ENCODE results near the gene ENTPD6. TPM values are rescaled to one million over a fixed set of nuclear protein-coding genes. Genes with fewer than 3 reads are reported as not detected.

The ENTPD6 gene
- total RNA-seq, 1 donor = 50.7 TPM

DNA sequence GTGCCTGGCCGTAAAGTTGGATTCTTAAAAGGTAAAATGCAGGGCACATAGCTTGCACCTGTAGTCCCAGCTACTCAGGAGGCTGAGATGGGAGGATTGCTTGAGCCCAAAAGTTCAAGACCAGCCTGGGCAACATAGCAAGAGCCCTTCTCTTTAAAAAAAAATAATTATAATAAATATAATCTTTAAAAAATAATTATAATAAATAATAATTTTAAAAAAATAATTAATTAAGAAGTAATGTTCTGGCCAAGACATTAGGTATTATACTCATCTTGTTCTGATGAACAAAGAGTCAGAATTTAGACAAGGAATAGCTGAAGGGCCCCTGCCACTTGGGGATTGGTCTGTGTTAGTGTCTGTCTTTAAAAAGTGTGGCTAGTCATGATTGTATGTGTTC, 13.9 kb downstream of the ENTPD6 start:
- H3K9me3 ChIP-seq (ENCODE audit: low read depth, low read length) = no peaks in the 10 kb centered on the region
- H2AFZ ChIP-seq (ENCODE audit: low read length) = no peak overlapping the region
- no peak overlapping the region for H3K4me2 ChIP-seq (ENCODE audit: insufficient read depth, low read length)
- peaks cover 39% of the 10 kb centered on the region for H3K79me2 ChIP-seq (ENCODE audit: insufficient read depth, low read length)
- H3K27me3 ChIP-seq (ENCODE audit: insufficient read depth, low read length) = no peaks in the 10 kb centered on the region
- peaks cover 19% of the 10 kb centered on the region for H4K20me1 ChIP-seq (ENCODE audit: insufficient read depth, low read length)
- no peak for DNase-seq (ENCODE audit: insufficient read length, low spot score, missing footprints)
- H3K36me3 ChIP-seq (ENCODE audit: insufficient read depth, low read length) = peaks cover 42% of the 10 kb centered on the region
- H3K4me3 ChIP-seq (ENCODE audit: insufficient read depth, low read length) = no peak overlapping the region
- TF ChIP-seq, protein P1, sequence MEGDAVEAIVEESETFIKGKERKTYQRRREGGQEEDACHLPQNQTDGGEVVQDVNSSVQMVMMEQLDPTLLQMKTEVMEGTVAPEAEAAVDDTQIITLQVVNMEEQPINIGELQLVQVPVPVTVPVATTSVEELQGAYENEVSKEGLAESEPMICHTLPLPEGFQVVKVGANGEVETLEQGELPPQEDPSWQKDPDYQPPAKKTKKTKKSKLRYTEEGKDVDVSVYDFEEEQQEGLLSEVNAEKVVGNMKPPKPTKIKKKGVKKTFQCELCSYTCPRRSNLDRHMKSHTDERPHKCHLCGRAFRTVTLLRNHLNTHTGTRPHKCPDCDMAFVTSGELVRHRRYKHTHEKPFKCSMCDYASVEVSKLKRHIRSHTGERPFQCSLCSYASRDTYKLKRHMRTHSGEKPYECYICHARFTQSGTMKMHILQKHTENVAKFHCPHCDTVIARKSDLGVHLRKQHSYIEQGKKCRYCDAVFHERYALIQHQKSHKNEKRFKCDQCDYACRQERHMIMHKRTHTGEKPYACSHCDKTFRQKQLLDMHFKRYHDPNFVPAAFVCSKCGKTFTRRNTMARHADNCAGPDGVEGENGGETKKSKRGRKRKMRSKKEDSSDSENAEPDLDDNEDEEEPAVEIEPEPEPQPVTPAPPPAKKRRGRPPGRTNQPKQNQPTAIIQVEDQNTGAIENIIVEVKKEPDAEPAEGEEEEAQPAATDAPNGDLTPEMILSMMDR (IDR thresholded peaks at IDR 0.05; ENCODE audit: extremely low read depth, low read depth, low read length) = no peak
- no peak overlapping the region for H3K27ac ChIP-seq (ENCODE audit: low read depth, low read length)
- H3K4me1 ChIP-seq (ENCODE audit: insufficient read depth, low read length) = no peaks in the 10 kb centered on the region

- peaks cover 47% of the 10 kb centered on the region for H3K36me3 ChIP-seq (ENCODE audit: insufficient read depth, low read length)
- H3K27me3 ChIP-seq (ENCODE audit: insufficient read depth, low read length) = no peaks in the 10 kb centered on the region
- no peak overlapping the region for H3K4me2 ChIP-seq (ENCODE audit: insufficient read depth, low read length)
- H4K20me1 ChIP-seq (ENCODE audit: insufficient read depth, low read length) = peaks cover 19% of the 10 kb centered on the region
- H2AFZ ChIP-seq (ENCODE audit: low read length) = no peak overlapping the region
- no peaks in the 10 kb centered on the region for H3K4me1 ChIP-seq (ENCODE audit: insufficient read depth, low read length)
- no peak overlapping the region for H3K4me3 ChIP-seq (ENCODE audit: insufficient read depth, low read length)
- no peak overlapping the region for H3K27ac ChIP-seq (ENCODE audit: low read depth, low read length)
- DNase-seq (ENCODE audit: insufficient read length, low spot score, missing footprints) = no peak
- TF ChIP-seq, protein P1 (IDR thresholded peaks at IDR 0.05; ENCODE audit: extremely low read depth, low read depth, low read length) = no peak
- H3K79me2 ChIP-seq (ENCODE audit: insufficient read depth, low read length) = peaks cover 34% of the 10 kb centered on the region
- no peaks in the 10 kb centered on the region for H3K9me3 ChIP-seq (ENCODE audit: low read depth, low read length)
Measured at GRCh38 chr20:25209911-25210310, 14.4 kb downstream of the ENTPD6 start.

GRCh38 chr20:25211273-25211672, 15.8 kb downstream of the ENTPD6 start:
- no peaks in the 10 kb centered on the region for H3K27me3 ChIP-seq (ENCODE audit: insufficient read depth, low read length)
- H3K4me1 ChIP-seq (ENCODE audit: insufficient read depth, low read length) = no peaks in the 10 kb centered on the region
- no peak for DNase-seq (ENCODE audit: insufficient read length, low spot score, missing footprints)
- H3K79me2 ChIP-seq (ENCODE audit: insufficient read depth, low read length) = peaks cover 21% of the 10 kb centered on the region
- H4K20me1 ChIP-seq (ENCODE audit: insufficient read depth, low read length) = peaks cover 9% of the 10 kb centered on the region
- no peak overlapping the region for H3K27ac ChIP-seq (ENCODE audit: low read depth, low read length)
- H3K4me3 ChIP-seq (ENCODE audit: insufficient read depth, low read length) = no peak overlapping the region
- no peaks in the 10 kb centered on the region for H3K9me3 ChIP-seq (ENCODE audit: low read depth, low read length)
- no peak overlapping the region for H2AFZ ChIP-seq (ENCODE audit: low read length)
- H3K36me3 ChIP-seq (ENCODE audit: insufficient read depth, low read length) = peaks cover 61% of the 10 kb centered on the region
- TF ChIP-seq, protein P1 (IDR thresholded peaks at IDR 0.05; ENCODE audit: extremely low read depth, low read depth, low read length) = no peak
- no peak overlapping the region for H3K4me2 ChIP-seq (ENCODE audit: insufficient read depth, low read length)

- no peaks in the 10 kb centered on the region for H3K9me3 ChIP-seq (ENCODE audit: low read depth, low read length)
- TF ChIP-seq, protein P1 (IDR thresholded peaks at IDR 0.05; ENCODE audit: extremely low read depth, low read depth, low read length) = no peak
- no peak overlapping the region for H3K27ac ChIP-seq (ENCODE audit: low read depth, low read length)
- peaks cover 6% of the 10 kb centered on the region for H4K20me1 ChIP-seq (ENCODE audit: insufficient read depth, low read length)
- no peak overlapping the region for H3K4me2 ChIP-seq (ENCODE audit: insufficient read depth, low read length)
- H2AFZ ChIP-seq (ENCODE audit: low read length) = no peak overlapping the region
- H3K79me2 ChIP-seq (ENCODE audit: insufficient read depth, low read length) = peaks cover 11% of the 10 kb centered on the region
- no peaks in the 10 kb centered on the region for H3K27me3 ChIP-seq (ENCODE audit: insufficient read depth, low read length)
- no peak overlapping the region for H3K4me3 ChIP-seq (ENCODE audit: insufficient read depth, low read length)
- no peaks in the 10 kb centered on the region for H3K4me1 ChIP-seq (ENCODE audit: insufficient read depth, low read length)
- DNase-seq (ENCODE audit: insufficient read length, low spot score, missing footprints) = no peak
- H3K36me3 ChIP-seq (ENCODE audit: insufficient read depth, low read length) = peaks cover 61% of the 10 kb centered on the region
Measured at GRCh38 chr20:25212242-25212641, 16.7 kb downstream of the ENTPD6 start.

Measured in osteoblast (primary cell).